Measurements from ENCODE around the gene LRATD1. TPM values are rescaled to one million over a fixed set of nuclear protein-coding genes. Genes with fewer than 3 reads are reported as not detected.

Gene LRATD1
- total RNA-seq, 4 donors from 2014 or later: 1.9 to 12.7 (median 9.7) TPM

- no peaks in the 10 kb centered on the region for H3K36me3 ChIP-seq
- TF ChIP-seq POLR2A (IDR thresholded peaks at IDR 0.05): no peak
- no peak for TF ChIP-seq EP300 (IDR thresholded peaks at IDR 0.05)
- TF ChIP-seq, protein P1, sequence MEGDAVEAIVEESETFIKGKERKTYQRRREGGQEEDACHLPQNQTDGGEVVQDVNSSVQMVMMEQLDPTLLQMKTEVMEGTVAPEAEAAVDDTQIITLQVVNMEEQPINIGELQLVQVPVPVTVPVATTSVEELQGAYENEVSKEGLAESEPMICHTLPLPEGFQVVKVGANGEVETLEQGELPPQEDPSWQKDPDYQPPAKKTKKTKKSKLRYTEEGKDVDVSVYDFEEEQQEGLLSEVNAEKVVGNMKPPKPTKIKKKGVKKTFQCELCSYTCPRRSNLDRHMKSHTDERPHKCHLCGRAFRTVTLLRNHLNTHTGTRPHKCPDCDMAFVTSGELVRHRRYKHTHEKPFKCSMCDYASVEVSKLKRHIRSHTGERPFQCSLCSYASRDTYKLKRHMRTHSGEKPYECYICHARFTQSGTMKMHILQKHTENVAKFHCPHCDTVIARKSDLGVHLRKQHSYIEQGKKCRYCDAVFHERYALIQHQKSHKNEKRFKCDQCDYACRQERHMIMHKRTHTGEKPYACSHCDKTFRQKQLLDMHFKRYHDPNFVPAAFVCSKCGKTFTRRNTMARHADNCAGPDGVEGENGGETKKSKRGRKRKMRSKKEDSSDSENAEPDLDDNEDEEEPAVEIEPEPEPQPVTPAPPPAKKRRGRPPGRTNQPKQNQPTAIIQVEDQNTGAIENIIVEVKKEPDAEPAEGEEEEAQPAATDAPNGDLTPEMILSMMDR (IDR thresholded peaks at IDR 0.05): no peak
- no peak for TF ChIP-seq POLR2AphosphoS5 (IDR thresholded peaks at IDR 0.05)
- H3K27me3 ChIP-seq: no peaks in the 10 kb centered on the region
- 57 to 90% methylated on average over 1 of the region's 1 CpG for WGBS, 2 donors (ENCODE audit: low coverage in 1 of 2)
- H3K4me1 ChIP-seq: peaks cover 0 to 10% (median 0%) of the 10 kb centered on the region in 3 donors
- H3K4me3 ChIP-seq: no peak overlapping the region
- ATAC-seq: no peak
- no peaks in the 10 kb centered on the region for H3K9me3 ChIP-seq
- H3K27ac ChIP-seq: no peak overlapping the region
These were observed 43.0 kb downstream of the LRATD1 start for GRCh38 chr2:14675489-14675888.

- H3K27me3 ChIP-seq: no peaks in the 10 kb centered on the region
- no peak overlapping the region for H3K27ac ChIP-seq
- no peaks in the 10 kb centered on the region for H3K9me3 ChIP-seq
- no peak for TF ChIP-seq EP300 (IDR thresholded peaks at IDR 0.05)
- TF ChIP-seq, protein P1 (IDR thresholded peaks at IDR 0.05): no peak
- TF ChIP-seq POLR2A (IDR thresholded peaks at IDR 0.05): no peak
- no peak for TF ChIP-seq POLR2AphosphoS5 (IDR thresholded peaks at IDR 0.05)
- H3K4me3 ChIP-seq: no peak overlapping the region
- ATAC-seq: no peak
- H3K36me3 ChIP-seq: no peaks in the 10 kb centered on the region
- peaks cover 0 to 10% (median 0%) of the 10 kb centered on the region in 3 donors for H3K4me1 ChIP-seq
These were observed 43.9 kb downstream of the LRATD1 start for GRCh38 chr2:14676371-14676770.

DNA sequence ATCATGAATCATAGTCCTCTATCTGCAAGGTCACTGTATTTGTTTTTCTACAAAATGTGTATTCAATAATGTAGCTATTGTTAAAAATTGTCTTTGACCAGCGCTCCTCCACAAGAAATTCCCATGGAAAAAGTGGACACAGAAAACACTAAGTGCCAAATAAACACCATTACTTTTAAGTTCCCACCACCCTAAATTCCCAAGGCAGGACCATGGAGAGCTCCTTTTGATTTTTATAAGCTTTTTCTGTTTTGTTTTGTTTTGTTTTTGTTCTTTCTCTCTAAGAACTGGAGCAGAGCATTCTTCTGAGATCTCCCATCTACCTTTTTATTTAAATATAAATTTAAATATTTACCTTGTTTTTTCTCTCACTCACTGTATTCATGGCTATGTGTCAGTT is 44.5 kb downstream of the LRATD1 start:
- H3K27me3 ChIP-seq: no peaks in the 10 kb centered on the region
- no peak overlapping the region for H3K27ac ChIP-seq
- 87 to 90% methylated on average over 1 of the region's 1 CpG for WGBS, 2 donors (ENCODE audit: low coverage in 1 of 2)
- H3K4me3 ChIP-seq: no peak overlapping the region
- TF ChIP-seq POLR2A (IDR thresholded peaks at IDR 0.05): no peak
- TF ChIP-seq POLR2AphosphoS5 (IDR thresholded peaks at IDR 0.05): no peak
- TF ChIP-seq, protein P1 (IDR thresholded peaks at IDR 0.05): no peak
- TF ChIP-seq EP300 (IDR thresholded peaks at IDR 0.05): no peak
- ATAC-seq: no peak
- H3K9me3 ChIP-seq: no peaks in the 10 kb centered on the region
- H3K36me3 ChIP-seq: no peaks in the 10 kb centered on the region
- H3K4me1 ChIP-seq: peaks cover 0 to 10% (median 0%) of the 10 kb centered on the region in 3 donors

- ATAC-seq: peak; percentile 50
- Histone ChIP-seq H3K27me3 (no peaks in the 10 kb centered on the region), H3K36me3 (no peaks in the 10 kb centered on the region), H3K27ac (no peak overlapping the region), H3K4me3 (no peak overlapping the region), H3K9me3 (no peaks in the 10 kb centered on the region), H3K4me1 (peaks cover 0 to 10% (median 0%) of the 10 kb centered on the region in 3 donors)
- peak; percentile 35 for TF ChIP-seq POLR2AphosphoS5 (IDR thresholded peaks at IDR 0.05)
- no peak for TF ChIP-seq EP300 (IDR thresholded peaks at IDR 0.05)
- TF ChIP-seq POLR2A (IDR thresholded peaks at IDR 0.05): no peak
- TF ChIP-seq, protein P1 (IDR thresholded peaks at IDR 0.05): no peak
- WGBS, 2 donors (ENCODE audit: low coverage in 1 of 2): 17 to 27% methylated on average over 1 of the region's 1 CpG
These were observed 46.2 kb downstream of the LRATD1 start for GRCh38 chr2:14678761-14679160.

DNA sequence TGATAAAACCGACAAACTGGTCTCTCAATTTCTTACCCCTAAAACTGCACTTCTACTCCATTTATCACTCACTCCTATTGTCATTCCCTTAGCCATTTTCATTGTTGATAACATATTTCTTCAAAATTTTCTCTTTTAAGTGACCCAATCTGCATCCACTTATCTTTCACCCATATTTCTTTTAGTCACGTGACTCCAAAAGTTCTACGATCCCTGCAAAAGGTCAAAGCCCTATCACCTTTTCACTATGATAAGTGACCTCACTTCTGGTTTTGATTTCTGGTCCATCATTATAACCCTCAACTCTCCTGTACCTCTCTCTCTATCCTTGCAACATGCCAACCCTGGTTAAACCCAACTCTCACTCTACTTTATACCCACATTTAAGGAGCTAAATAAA is 49.1 kb downstream of the LRATD1 start:
- TF ChIP-seq POLR2A (IDR thresholded peaks at IDR 0.05): no peak
- TF ChIP-seq, protein P1 (IDR thresholded peaks at IDR 0.05): no peak
- no peak for TF ChIP-seq EP300 (IDR thresholded peaks at IDR 0.05)
- TF ChIP-seq POLR2AphosphoS5 (IDR thresholded peaks at IDR 0.05): no peak
- Histone ChIP-seq H3K36me3 (no peaks in the 10 kb centered on the region), H3K27me3 (no peaks in the 10 kb centered on the region), H3K27ac (no peak overlapping the region), H3K9me3 (no peaks in the 10 kb centered on the region), H3K4me1 (peaks cover 0 to 10% (median 0%) of the 10 kb centered on the region in 3 donors), H3K4me3 (no peak overlapping the region)
- no peak for ATAC-seq
- WGBS, 2 donors (ENCODE audit: low coverage in 1 of 2): 88 to 100% methylated on average over 1 to 3 of the region's 3 CpGs

Data from gastroesophageal sphincter (tissue), 4 donors.